Endothelial cell of umbilical vein (primary cell): ENCODE data around the gene TMEM18. TPM values are rescaled to one million over a fixed set of nuclear protein-coding genes. Genes with fewer than 3 reads are reported as not detected.

Source experiments
- BruUV-seq: library from RNA; stranded (reverse); fragments of 400-500 nt; replicated peaks from 2 replicates; lab custom pipeline; 2021; lab: Mats Ljungman, UMichigan
- CTCF ChIA-PET: fragments of 300-600, 350-600 bp; sonication (Branson Sonifier 250); formaldehyde crosslinking; loops from one replicate; lab custom pipeline; 2021; ENCODE audit warnings: antibody characterized with exemption, inconsistent platforms; lab: Charles Lee
- POLR2A ChIA-PET: fragments of 300-600, 350-600 bp; sonication (Branson Sonifier 250); formaldehyde crosslinking; loops from one replicate; lab custom pipeline; 2021; ENCODE audit warnings: antibody characterized with exemption, inconsistent platforms; lab: Charles Lee
- DNase-seq: peaks from one replicate; pipeline ENCODE4 v3.0.0-alpha.2; 2011; ENCODE audit warnings: low read depth, low spot score
- FAIRE-seq: peaks from 2 replicates; lab custom pipeline; 2011; peaks lifted over from hg19 to GRCh38; lab: Jason Lieb, UNC
- H2AFZ ChIP-seq: 2 replicates; pipeline ENCODE4 v1.6.0; 2012; ENCODE audit warnings: low read depth, low read length, control low read depth, inconsistent platforms
- H3K27ac ChIP-seq: 2 replicates; pipeline ENCODE4 v1.5.1; 2011; ENCODE audit warnings: low read depth, mild to moderate bottlenecking, control low read depth, low read length, moderate library complexity; ENCODE audit not compliant: insufficient read depth
- H3K27me3 ChIP-seq, 2 experiments: 2 replicates each; pipeline versions ENCODE4 v1.6.0 to v1.6.1; 2011; ENCODE audit warnings: low read length in 2 of 2, mixed read lengths in 1 of 2; ENCODE audit not compliant: control insufficient read depth in 2 of 2, insufficient read depth in 2 of 2
- H3K36me3 ChIP-seq, 2 experiments: 2 replicates in 1 of 2; 3 replicates in 1 of 2; pipeline ENCODE4 v1.5.1; 2011; ENCODE audit warnings: low read length in 2 of 2, mild to moderate bottlenecking in 1 of 2, moderate library complexity in 1 of 2; ENCODE audit not compliant: control insufficient read depth in 2 of 2, insufficient read depth in 2 of 2; ENCODE audit errors: extremely low read depth in 1 of 2
- H3K4me1 ChIP-seq: 3 replicates; pipeline ENCODE4 v1.5.1; 2011; ENCODE audit warnings: mild to moderate bottlenecking, low read length; ENCODE audit not compliant: control insufficient read depth, insufficient read depth; ENCODE audit errors: extremely low read depth
- H3K4me2 ChIP-seq: 2 replicates; pipeline ENCODE4 v1.6.1; 2011; ENCODE audit warnings: low read length, control low read depth, mixed read lengths; ENCODE audit not compliant: insufficient read depth
- H3K4me3 ChIP-seq, 3 experiments: fragments of 200-600 bp in 1 of 3; sonication (generic), shearing (Covaris generic) in 1 of 3; replicated peaks in 1 of 3; 2 replicates each; pipeline ENCODE4 v1.5.1; 2011 to 2016; ENCODE audit warnings: control low read depth in 3 of 3, low read length in 3 of 3, mild to moderate bottlenecking in 2 of 3, inconsistent platforms in 1 of 3, low read depth in 1 of 3, moderate library complexity in 1 of 3; ENCODE audit not compliant: insufficient read depth in 1 of 3
- H3K79me2 ChIP-seq: 2 replicates; pipeline ENCODE4 v1.6.0; 2012; ENCODE audit warnings: low read length, inconsistent platforms; ENCODE audit not compliant: control insufficient read depth, insufficient read depth
- H3K9ac ChIP-seq: replicated peaks from 2 replicates; pipeline ENCODE3; 2011; ENCODE audit warnings: low read length, control low read depth; ENCODE audit not compliant: insufficient read depth; ENCODE audit errors: extremely low read depth
- H3K9me1 ChIP-seq: replicated peaks from 3 replicates; pipeline ENCODE4 v1.6.0; 2011; ENCODE audit warnings: mild to moderate bottlenecking, low read length; ENCODE audit not compliant: control insufficient read depth, insufficient read depth; ENCODE audit errors: extremely low read depth
- H3K9me3 ChIP-seq: replicated peaks from 2 replicates; pipeline ENCODE4 v1.5.1; 2012; ENCODE audit warnings: low read length, inconsistent platforms; ENCODE audit not compliant: control insufficient read depth, insufficient read depth
- H4K20me1 ChIP-seq: replicated peaks from 2 replicates; pipeline ENCODE3; 2011; ENCODE audit warnings: mild to moderate bottlenecking, low read length; ENCODE audit not compliant: control insufficient read depth, insufficient read depth; ENCODE audit errors: extremely low read depth
- EZH2 ChIP-seq: IDR thresholded peaks from 2 replicates; pipeline ENCODE4 v1.6.1; 2012; ENCODE audit warnings: borderline replicate concordance, low read depth, mild to moderate bottlenecking, moderate library complexity, low read length, inconsistent platforms; ENCODE audit not compliant: severe bottlenecking
- FOS ChIP-seq: IDR thresholded peaks from 2 replicates; pipeline ENCODE4 v1.6.1; 2011; ENCODE audit warnings: mild to moderate bottlenecking, low read length, moderate library complexity, borderline replicate concordance; ENCODE audit not compliant: insufficient read depth
- GATA2 ChIP-seq: IDR thresholded peaks from 2 replicates; pipeline ENCODE4 v1.7.0; 2011; ENCODE audit warnings: low read depth, mild to moderate bottlenecking, moderate library complexity, mixed read lengths, low read length; ENCODE audit not compliant: insufficient read length, insufficient read depth
- JUN ChIP-seq: IDR thresholded peaks from 2 replicates; pipeline ENCODE4 v1.6.1; 2011; ENCODE audit warnings: borderline replicate concordance, low read depth; ENCODE audit not compliant: insufficient read length, insufficient read depth
- MYC ChIP-seq: IDR thresholded peaks from one replicate; pipeline ENCODE4 v1.6.1; 2011; ENCODE audit warnings: mild to moderate bottlenecking, low read depth, low read length
- POLR2A ChIP-seq: IDR thresholded peaks from 2 replicates; pipeline ENCODE4 v1.6.1; 2012; ENCODE audit warnings: low read depth, mild to moderate bottlenecking, control low read depth, low read length
- POLR2AphosphoS5 ChIP-seq: IDR thresholded peaks from 2 replicates; pipeline ENCODE4 v1.6.1; 2012; ENCODE audit warnings: low read depth, mild to moderate bottlenecking, control low read depth, low read length, moderate library complexity; ENCODE audit not compliant: insufficient read depth
- dilution Hi-C: fragments of 300-500 bp; cut with MboI; formaldehyde crosslinking; loops from one replicate; pipeline ENCODE4 v1.15.0; 2019; ENCODE audit warnings: low sequenced_read_pairs; ENCODE audit not compliant: extremely low pct_ligation_motif_present
- intact Hi-C: fragments of 100-400 bp; cut with micrococcal nuclease; formaldehyde crosslinking; loops from one replicate; pipeline ENCODE4 v1.10.0; 2022
- polyA plus RNA-seq, 4 experiments: library from polyadenylated mRNA; depleted of rRNA in 3 of 4; stranded (reverse) in 3 of 4; unstranded in 1 of 4; fragments of >200 nt; gene quantifications; 2 replicates each; pipeline versions ENCODE4 v1.2.1 to v1.2.3, GENCODE V29; 2011 to 2012; ENCODE audit warnings: missing spikeins in 1 of 4
- total RNA-seq: library from RNA; stranded (reverse); gene quantifications from 2 replicates; pipeline ENCODE4 v1.2.3, GENCODE V29; 2021
- TF ChIP-seq, protein P1 (sequence below), 2 donors: IDR thresholded peaks; 1 replicate in 1 of 2; 2 replicates in 1 of 2; pipeline ENCODE4 v1.5.1; 2011; ENCODE audit warnings: low read length in 2 of 2, mild to moderate bottlenecking in 2 of 2, moderate library complexity in 2 of 2, control low read depth in 1 of 2, inconsistent platforms in 1 of 2, low read depth in 1 of 2; ENCODE audit not compliant: insufficient read depth in 1 of 2; ENCODE audit errors: extremely low read depth in 1 of 2
- TF ChIP-seq, protein P2 (sequence below): IDR thresholded peaks from 2 replicates; pipeline ENCODE4 v1.6.1; 2011; ENCODE audit not compliant: insufficient read depth, insufficient read length

TMEM18 gene
- total and polyA plus RNA-seq, 2 donors (not counting 3 experiments of a cell fraction or from before 2014, with no cell fraction given), result 19.1 to 23.1 TPM

DNA sequence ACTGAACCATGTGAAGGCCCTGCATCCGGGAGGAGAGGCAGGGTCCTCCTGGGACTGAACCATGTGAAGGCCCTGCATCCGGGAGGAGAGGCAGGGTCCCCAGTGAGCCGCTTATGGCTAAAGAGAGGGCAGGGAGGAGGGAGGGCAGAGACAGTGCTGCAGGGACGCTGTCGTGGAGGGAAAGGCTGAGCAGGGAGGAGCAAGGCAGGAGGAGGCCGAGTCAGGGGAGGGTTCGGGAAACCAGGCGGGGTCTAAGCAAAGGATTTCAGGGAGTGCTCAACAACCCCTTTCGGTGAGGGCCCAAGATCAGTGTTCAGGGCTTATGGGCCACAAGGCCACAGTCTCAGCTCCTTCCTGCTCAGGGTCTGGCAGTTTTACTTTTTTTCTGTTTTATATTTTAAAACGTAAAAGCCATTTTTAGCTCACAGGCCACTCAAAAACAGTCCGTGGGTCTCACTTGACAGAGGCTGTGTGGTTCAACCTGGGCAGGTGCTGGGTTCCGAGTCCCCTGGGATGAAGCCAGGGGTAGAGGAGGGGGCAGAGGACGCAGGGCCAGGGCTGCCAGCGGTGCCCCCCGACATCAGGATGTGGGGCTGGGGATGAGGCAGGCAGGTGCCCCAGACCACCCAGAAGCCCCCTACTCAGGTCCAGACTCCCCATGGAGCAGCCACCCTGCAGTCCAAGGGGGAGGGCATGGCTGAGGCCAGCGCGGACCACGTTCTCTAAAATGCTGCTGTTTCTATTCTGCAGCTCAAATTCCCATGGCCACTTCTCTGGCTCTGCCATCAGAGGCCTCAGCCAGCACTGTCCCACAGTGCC, 5.2 kb downstream of the TMEM18 start:
- intact Hi-C loops (no loop called here), dilution Hi-C loops (no loop called here)
- no TSS peak for BruUV-seq
- no peaks in the 10 kb centered on the region for H3K9me1 ChIP-seq
- CTCF ChIA-PET, result no interaction called here
- no peak overlapping the region for H3K4me2 ChIP-seq
- H3K36me3 ChIP-seq, result peaks cover 3 to 12% of the 10 kb centered on the region in 2 experiments
- POLR2A ChIA-PET, result no interaction called here
- H2AFZ ChIP-seq, result no peak overlapping the region
- no peak overlapping the region for H3K27ac ChIP-seq
- H3K4me1 ChIP-seq, result peaks cover 24% of the 10 kb centered on the region
- no peaks in the 10 kb centered on the region for H4K20me1 ChIP-seq
- H3K27me3 ChIP-seq, result no peaks in the 10 kb centered on the region
- H3K79me2 ChIP-seq, result peaks cover 25% of the 10 kb centered on the region
- no peak overlapping the region for H3K9ac ChIP-seq
- DNase-seq, result no peak
- H3K4me3 ChIP-seq, result no peak overlapping the region
- H3K9me3 ChIP-seq, result no peaks in the 10 kb centered on the region
- no peak for TF ChIP-seq FOS
- TF ChIP-seq, protein P1, sequence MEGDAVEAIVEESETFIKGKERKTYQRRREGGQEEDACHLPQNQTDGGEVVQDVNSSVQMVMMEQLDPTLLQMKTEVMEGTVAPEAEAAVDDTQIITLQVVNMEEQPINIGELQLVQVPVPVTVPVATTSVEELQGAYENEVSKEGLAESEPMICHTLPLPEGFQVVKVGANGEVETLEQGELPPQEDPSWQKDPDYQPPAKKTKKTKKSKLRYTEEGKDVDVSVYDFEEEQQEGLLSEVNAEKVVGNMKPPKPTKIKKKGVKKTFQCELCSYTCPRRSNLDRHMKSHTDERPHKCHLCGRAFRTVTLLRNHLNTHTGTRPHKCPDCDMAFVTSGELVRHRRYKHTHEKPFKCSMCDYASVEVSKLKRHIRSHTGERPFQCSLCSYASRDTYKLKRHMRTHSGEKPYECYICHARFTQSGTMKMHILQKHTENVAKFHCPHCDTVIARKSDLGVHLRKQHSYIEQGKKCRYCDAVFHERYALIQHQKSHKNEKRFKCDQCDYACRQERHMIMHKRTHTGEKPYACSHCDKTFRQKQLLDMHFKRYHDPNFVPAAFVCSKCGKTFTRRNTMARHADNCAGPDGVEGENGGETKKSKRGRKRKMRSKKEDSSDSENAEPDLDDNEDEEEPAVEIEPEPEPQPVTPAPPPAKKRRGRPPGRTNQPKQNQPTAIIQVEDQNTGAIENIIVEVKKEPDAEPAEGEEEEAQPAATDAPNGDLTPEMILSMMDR (IDR thresholded peaks at IDR 0.05; ENCODE audit: extremely low read depth in 1 of 2, insufficient read depth in 1 of 2, low read depth in 1 of 2, low read length in 2 of 2), result no peak
- TF ChIP-seq, protein P2, sequence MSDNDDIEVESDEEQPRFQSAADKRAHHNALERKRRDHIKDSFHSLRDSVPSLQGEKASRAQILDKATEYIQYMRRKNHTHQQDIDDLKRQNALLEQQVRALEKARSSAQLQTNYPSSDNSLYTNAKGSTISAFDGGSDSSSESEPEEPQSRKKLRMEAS, result no peak
- no peak for TF ChIP-seq POLR2AphosphoS5
- TF ChIP-seq POLR2A, result no peak
- no peak for TF ChIP-seq MYC
- TF ChIP-seq GATA2, result no peak
- TF ChIP-seq EZH2, result no peak
- TF ChIP-seq JUN, result no peak
- no peak for FAIRE-seq
